GM12801 (cell line): ENCODE data around the gene SNRNP200.

Source experiments
- CTCF ChIP-seq: IDR thresholded peaks from one replicate; pipeline ENCODE4 v1.5.1; 2011; ENCODE audit warnings: control low read depth; ENCODE audit not compliant: insufficient read length; ENCODE audit errors: extremely low read depth

Gene SNRNP200

DNA sequence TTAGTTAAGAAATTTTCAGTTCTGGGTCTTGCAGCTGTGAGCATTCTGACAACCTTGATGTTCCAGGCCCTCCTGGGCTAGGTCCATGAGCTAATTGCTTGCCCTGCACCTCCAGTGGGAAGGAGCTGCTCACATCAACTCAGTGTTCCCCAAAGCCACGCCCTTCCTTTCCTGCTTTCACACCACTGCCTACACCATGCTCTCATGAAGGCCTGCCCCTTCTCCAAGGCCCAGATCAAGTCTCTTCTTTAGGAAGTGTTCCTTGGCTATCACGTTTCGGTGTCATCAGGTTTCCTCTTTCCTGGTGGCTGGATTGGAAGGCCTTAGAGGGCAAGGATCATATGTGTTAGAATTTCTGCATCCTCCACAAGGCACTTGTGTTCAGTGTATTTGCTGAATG lies 58.3 kb downstream of the SNRNP200 start:
- no peak for TF ChIP-seq CTCF

- TF ChIP-seq CTCF: no peak
These were observed 59.5 kb downstream of the SNRNP200 start for GRCh38 chr2:96245609-96246390.

DNA sequence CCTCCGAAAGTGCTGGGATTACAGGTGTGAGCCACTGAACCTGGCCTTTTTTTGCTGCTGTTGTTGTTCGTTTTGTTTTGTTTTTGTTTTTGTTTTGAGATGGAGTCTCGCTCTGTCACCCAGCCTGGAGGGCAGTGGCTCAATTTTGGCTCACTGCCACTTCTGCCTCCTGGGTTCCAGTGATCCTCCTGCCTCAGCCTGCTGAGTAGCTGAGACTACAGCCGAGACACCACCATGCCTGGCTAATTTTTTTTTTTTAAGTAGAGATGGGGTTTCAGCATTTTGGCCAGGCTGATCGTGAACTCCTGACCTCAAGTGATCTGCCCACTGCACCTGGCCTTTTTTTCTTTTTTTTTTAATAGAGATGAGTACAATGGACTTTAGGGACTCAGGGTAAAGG lies 61.5 kb downstream of the SNRNP200 start:
- TF ChIP-seq CTCF: no peak

GRCh38 chr2:96241900-96242611 lies 63.3 kb downstream of the SNRNP200 start:
- no peak for TF ChIP-seq CTCF

DNA sequence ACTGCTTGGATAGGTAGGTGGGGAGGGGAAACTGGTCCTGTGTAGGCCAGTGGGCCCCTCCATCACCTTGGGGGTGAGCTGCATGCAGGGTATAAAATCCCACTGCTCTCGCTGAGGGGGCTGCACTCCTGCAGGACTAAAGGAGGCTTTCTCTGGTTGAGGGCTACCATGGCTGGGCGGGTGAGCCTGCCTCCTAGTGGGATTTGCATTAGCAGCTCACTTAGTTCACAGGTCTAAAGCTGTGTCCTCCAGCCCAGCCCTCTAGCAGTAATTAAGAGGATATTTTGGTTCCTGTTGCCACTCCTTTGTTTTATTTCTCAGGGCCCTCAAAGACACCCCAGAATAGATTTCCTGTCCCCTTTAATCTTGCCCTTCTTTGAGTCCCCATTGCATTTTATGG lies 64.1 kb downstream of the SNRNP200 start:
- no peak for TF ChIP-seq CTCF

DNA sequence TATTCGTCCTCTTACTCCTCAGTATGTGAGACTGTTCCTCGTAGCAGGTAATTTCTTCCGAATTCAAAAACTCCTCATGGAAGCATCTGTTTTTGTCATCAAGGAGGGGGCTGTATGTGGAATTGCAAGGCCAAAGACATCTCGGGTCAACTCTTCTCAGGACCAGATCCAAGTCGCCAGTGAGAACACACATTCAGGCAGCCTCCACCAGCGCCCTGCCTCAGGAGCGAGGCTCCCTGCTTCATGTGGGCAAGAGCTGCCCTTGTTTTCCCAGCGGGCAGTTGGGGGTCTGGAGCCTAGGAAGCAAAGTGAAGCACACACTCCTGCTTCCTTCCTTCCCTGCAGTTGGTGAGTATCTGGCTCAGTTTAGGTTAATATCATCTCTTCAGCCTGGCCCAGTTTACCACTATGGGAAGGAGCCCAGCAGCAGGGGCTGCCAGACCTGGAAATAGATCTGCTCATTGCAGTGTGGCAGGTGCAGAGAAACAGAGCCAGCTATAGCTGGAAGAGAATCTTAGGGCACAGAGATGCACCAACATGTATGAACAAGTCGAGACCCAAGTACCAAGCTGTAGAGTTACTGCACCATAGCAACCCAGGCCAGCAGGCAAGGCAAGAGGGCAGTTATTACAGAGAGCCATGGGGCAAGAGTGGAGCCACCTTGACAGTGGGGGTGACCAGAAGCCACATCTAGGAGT lies 64.9 kb downstream of the SNRNP200 start:
- TF ChIP-seq CTCF: no peak

DNA sequence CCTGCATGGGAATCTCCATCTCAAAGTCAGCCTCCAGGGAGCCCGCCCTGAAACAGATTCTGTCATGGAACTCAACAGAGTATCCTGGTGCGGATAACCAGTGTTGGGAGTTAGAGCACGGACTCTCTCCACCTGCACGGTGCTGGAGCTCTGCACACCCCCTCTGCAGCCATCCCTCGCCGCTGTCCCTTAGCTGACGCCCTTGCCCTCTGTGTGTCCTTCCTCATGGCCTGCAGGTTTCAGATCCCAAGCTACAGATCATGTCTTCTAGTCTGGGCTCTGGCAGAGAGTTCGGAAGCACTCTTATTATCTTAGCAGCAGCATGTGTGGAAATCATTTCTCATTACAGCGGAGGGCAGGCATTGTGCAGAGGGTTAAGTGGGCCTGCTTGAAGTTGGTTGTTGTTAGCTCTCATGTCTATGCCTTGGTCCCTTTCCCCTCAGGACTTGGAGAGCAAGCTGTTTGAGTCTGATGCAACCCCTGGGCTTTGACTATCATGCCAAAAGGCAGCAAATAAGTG lies 65.5 kb downstream of the SNRNP200 start:
- no peak for TF ChIP-seq CTCF
